GM19328 (cell line): Measurements from ENCODE around the gene NOXA1.
"Not testable (repeated sequence)": the region's sequence is repeated elsewhere in the genome, so short reads cannot be mapped to it uniquely, and the experiment has no call there.

Source experiments
- ATAC-seq: cut with Tn5 transposase; IDR thresholded peaks from one replicate; pipeline ENCODE4 v1.9.1; 2021; ENCODE audit warnings: mild to moderate bottlenecking, moderate library complexity; ENCODE audit not compliant: unreplicated experiment

Gene NOXA1, protein sequence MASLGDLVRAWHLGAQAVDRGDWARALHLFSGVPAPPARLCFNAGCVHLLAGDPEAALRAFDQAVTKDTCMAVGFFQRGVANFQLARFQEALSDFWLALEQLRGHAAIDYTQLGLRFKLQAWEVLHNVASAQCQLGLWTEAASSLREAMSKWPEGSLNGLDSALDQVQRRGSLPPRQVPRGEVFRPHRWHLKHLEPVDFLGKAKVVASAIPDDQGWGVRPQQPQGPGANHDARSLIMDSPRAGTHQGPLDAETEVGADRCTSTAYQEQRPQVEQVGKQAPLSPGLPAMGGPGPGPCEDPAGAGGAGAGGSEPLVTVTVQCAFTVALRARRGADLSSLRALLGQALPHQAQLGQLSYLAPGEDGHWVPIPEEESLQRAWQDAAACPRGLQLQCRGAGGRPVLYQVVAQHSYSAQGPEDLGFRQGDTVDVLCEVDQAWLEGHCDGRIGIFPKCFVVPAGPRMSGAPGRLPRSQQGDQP

GRCh38 chr9:137422604-137423513, at the start of gene NOXA1, which contains the start of gene EXD3:
Gene NOXA1, plus strand, starts transcription at chr9:137423393. Its CDS starts 137 bp downstream, at chr9:137423530.
Gene EXD3, minus strand, starts transcription at chr9:137423162. Its CDS starts 27,805 bp downstream, at chr9:137395357.
- peak; percentile 77 for ATAC-seq

- ATAC-seq, result no peak
Measured at GRCh38 chr9:137373611-137373980, 49.6 kb upstream of the NOXA1 start.

- no peak for ATAC-seq
Measured at GRCh38 chr9:137374131-137374845, 48.9 kb upstream of the NOXA1 start.

DNA sequence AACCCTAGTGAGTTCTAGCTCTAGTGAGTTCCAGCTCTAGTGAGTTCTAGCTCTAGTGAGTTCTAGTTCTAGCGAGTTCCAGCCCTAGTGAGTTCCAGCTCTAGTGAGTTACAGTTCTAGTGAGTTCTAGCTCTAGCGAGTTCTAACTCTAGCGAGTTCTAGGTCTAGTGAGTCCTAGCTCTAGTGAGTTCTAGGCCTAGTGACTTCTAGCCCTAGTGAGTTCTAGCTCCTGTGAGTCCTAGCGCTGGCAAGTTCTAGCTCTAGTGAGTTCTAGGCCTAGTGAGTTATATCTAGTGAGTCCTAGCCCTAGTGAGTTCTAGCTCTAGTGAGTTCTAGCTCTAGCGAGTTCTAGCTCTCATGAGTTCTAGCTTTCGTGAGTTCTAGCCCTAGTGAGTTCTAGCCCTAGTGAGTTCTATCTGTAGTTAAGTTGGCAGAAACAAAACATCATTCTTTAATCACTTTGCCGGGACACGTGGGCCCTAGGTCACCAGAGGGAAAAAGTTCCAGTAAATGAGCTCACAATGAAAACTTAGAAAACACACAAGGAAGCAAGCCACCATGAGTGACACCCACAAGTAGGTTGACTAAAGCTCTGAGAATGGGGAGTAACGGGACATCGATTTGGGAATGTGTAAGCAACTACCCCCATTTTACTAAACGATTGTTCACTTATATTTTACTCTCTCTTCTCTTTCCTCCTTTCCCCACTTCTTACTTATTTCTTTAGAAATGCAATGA, 47.7 kb upstream of the NOXA1 start:
- ATAC-seq, result no peak

DNA sequence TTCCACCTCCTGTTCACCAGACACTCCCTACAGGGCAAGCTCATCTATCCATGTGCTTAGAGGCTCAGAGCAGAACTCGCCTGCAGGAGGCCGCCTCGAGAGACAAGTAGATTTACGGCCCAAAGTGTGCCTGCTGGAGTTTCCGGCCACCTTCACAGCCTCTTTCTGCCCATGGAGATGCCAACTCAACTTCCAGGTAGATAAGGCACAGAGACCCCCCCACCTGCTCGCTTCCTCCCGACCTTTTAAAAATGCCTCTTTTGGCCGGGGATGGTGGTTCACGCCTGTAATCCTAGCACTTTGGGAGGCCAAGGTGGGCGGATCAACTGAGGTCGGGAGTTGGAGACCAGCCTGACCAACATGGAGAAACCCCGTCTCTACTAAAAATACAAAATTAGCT, 46.8 kb upstream of the NOXA1 start:
- ATAC-seq, result no peak

- ATAC-seq, result not testable (repeated sequence)
Measured at GRCh38 chr9:137378688-137379410, 44.3 kb upstream of the NOXA1 start.

- ATAC-seq, result no peak
Measured at GRCh38 chr9:137379761-137380161, 43.4 kb upstream of the NOXA1 start.

DNA sequence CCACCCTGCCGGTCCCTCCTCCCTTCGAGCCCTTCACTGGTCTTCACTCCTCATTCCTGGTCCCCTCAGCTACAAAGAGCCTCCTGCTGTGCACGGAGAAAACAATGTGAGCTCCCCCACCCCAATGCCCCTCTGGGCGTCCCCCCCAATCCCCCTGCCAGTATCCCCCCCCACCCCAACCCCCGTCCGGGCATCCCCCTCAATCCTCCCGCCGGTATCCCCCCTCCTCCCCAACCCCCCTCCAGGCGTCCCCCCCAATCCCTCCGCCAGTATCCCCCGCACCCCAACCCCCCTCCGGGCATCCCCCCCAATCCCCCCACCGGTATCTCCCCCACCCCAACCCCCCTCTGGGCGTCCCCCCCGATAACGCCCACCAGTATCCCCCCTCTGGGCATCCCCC, 43.0 kb upstream of the NOXA1 start:
- ATAC-seq, result no peak

GRCh38 chr9:137380606-137381005, 42.6 kb upstream of the NOXA1 start:
- no peak for ATAC-seq

DNA sequence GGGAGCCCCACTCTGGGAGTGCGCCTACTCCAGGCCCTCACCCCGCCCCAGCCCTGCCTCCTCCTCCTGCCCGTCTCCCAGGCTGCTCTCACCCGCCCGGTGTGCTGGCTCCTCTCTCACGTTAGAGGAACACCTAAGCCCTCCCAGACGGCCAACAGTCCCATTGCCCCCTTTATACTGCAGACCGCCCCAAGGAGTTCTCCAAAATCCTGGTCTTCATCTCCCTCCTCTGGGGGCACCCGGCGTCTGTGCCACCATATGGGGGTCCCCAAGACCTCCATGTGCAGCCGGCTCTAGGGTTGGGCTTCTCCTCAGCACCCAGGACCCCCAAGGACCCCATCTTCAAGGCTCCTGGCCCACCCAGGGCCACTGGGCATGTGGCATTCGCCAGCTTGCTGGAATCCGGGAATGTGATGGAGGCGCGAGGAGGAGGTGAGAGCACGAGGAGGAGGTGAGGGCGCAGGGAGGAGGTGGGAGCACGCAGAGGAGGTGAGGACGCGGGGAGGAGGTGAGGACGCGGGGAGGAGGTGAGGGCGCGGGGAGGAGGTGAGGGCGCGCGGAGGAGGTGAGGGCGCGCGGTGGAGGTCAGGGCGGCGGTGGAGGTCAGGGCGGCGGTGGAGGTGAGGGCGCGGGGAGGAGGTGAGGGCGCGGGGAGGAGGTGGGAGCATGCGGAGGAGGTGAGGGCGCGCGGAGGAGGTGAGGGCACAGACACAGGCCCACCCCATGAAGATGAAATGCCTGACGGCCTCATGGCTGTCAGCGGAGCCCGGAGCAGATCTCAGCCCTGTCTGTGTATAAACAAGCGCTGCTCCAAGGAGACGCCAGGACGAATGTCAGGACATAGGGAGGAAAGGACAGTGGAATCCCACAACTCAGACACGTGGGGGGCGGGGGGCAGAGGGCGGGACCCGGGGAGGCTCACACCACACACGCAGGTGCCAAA, 41.4 kb upstream of the NOXA1 start:
- no peak for ATAC-seq

GRCh38 chr9:137382444-137383080, 40.6 kb upstream of the NOXA1 start:
- ATAC-seq, result no peak

GRCh38 chr9:137383081-137383783, 40.0 kb upstream of the NOXA1 start:
- ATAC-seq, result no peak

DNA sequence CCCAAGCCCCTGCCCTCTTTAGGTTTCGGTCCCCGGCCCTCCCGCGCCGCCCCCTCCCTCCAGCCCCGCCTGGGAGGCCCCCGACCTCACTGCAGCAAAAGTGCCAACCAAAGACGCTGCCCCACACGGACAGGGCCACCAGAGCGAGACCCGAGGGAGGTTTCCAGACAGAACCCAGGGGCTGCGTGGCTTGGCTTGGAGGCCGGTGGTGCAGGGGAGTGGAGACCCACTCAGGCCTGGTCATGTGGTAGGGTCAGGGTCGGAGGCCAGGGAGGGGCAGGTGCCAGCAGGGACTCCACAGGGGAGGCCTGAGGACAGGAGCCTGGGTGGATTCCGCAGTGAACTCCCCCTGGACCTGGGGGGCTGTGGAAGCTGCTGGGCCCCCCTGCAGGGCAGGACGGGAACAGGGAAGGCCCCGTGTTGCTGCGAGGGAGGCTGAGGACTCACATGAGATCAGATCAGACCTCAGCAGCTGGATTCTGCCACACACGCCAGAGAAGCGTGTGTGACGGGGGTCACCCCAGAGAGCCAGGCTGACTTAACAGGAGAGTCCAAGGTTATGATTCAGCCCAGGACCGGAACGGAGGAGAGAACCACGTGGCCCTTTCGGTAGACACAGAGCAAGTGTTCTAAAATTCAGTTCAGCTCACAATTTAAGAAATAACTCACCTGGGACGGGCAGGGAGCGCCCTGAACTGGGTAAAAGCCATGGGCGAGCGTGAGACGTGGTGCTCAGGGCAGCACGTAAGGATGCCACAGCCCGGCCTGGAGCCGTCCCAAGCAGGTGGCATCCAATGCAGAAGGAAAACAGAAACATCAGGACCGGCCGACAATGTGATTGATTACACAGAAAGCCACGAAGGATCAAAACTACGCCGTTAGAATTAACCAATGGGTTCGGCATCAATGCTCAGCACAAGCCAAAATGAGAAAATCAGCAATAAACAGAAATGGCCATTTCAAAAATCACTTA, 39.1 kb upstream of the NOXA1 start:
- no peak for ATAC-seq

GRCh38 chr9:137385061-137385655, 38.0 kb upstream of the NOXA1 start:
- no peak for ATAC-seq

DNA sequence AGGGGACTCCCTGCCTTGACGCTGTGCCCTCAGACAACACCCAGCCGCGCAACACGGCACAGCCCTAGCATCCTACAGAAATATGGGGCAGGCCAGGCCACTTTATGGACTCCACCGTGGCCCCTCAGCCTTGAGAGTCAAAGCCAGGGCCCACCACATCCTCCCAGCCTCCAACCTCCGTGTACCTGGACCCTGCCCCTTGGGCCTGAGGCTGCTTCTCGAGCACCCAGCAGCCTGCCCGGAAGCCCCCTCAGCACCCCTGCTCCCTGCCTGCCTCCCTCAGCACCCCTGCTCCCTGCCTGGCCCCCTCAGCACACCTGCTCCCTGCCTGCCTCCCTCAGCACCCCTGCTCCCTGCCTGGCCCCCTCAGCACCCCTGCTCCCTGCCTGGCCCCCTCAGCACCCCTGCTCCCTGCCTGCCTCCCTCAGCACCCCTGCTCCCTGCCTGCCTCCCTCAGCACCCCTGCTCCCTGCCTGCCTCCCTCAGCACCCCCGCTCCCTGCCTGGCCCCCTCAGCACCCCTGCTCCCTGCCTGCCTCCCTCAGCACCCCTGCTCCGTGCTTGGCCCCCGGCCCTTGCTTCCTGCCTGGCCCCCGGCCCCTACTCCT, 36.6 kb upstream of the NOXA1 start:
- ATAC-seq, result not testable (repeated sequence)
